A673 (cell line): ENCODE results near the gene PSMB10. TPM values are rescaled to one million over a fixed set of nuclear protein-coding genes. Genes with fewer than 3 reads are reported as not detected.

ENCODE experiments used
- BruUV-seq: library from RNA; stranded (reverse); fragments of 400-500 nt; replicated peaks from 2 replicates; lab custom pipeline; 2021; lab: Mats Ljungman, UMichigan
- CTCF ChIA-PET: fragments of 300-600 bp; sonication (Branson Sonifier 250); formaldehyde crosslinking; loops from one replicate; lab custom pipeline; 2022; ENCODE audit warnings: antibody characterized with exemption; lab: Charles Lee
- POLR2A ChIA-PET: fragments of 300-600 bp; sonication (Branson Sonifier 250); formaldehyde crosslinking; loops from one replicate; lab custom pipeline; 2022; ENCODE audit warnings: antibody characterized with exemption; ENCODE audit not compliant: low non-redundant PET; lab: Charles Lee
- DNase-seq: peaks from one replicate; pipeline ENCODE4 v3.0.0-alpha.2; 2015; ENCODE audit warnings: low spot score
- H3K27ac ChIP-seq: fragments of 200-600 bp; sonication (generic); 2 replicates; pipeline ENCODE4 v1.5.1; 2016; ENCODE audit warnings: mixed run types, low read depth, mild to moderate bottlenecking, mixed read lengths, antibody characterized with exemption, low read length; ENCODE audit not compliant: poor library complexity, severe bottlenecking
- H3K27me3 ChIP-seq: fragments of 200-600 bp; sonication (generic); replicated peaks from 2 replicates; pipeline ENCODE4 v1.6.1; 2017; ENCODE audit warnings: mixed run types, low read depth, mild to moderate bottlenecking, mixed read lengths, antibody characterized with exemption, low read length; ENCODE audit not compliant: insufficient read depth, poor library complexity
- H3K36me3 ChIP-seq: fragments of 200-600 bp; sonication (generic); 2 replicates; pipeline ENCODE4 v1.6.1; 2016; ENCODE audit warnings: mixed run types, mild to moderate bottlenecking, mixed read lengths, antibody characterized with exemption, low read length; ENCODE audit not compliant: insufficient read depth, poor library complexity, severe bottlenecking
- H3K4me1 ChIP-seq: fragments of 200-600 bp; sonication (generic); 2 replicates; pipeline ENCODE4 v1.6.1; 2017; ENCODE audit warnings: mixed run types, mild to moderate bottlenecking, mixed read lengths, antibody characterized with exemption, low read length; ENCODE audit not compliant: insufficient read depth, poor library complexity, severe bottlenecking
- H3K4me3 ChIP-seq: fragments of 200-600 bp; sonication (generic); 2 replicates; pipeline ENCODE4 v1.5.1; 2016; ENCODE audit warnings: low read depth, mixed run types, mild to moderate bottlenecking, mixed read lengths, low read length; ENCODE audit not compliant: poor library complexity, severe bottlenecking
- H3K9me3 ChIP-seq: fragments of 200-600 bp; sonication (generic); 2 replicates; pipeline ENCODE4 v1.6.1; 2016; ENCODE audit warnings: mixed run types, low read depth, mild to moderate bottlenecking, mixed read lengths, antibody characterized with exemption, low read length; ENCODE audit not compliant: poor library complexity, severe bottlenecking
- EZH2 ChIP-seq: fragments of 200-600 bp; sonication (generic); IDR thresholded peaks from 2 replicates; pipeline ENCODE4 v1.6.1; 2017; ENCODE audit warnings: borderline replicate concordance, low read depth, mild to moderate bottlenecking, mixed read lengths, antibody characterized with exemption, low read length; ENCODE audit not compliant: poor library complexity, severe bottlenecking
- intact Hi-C: fragments of 100-400 bp; cut with micrococcal nuclease; formaldehyde crosslinking; loops from one replicate; pipeline ENCODE4 v1.10.0; 2022; ENCODE audit not compliant: unreplicated experiment
- total RNA-seq: library from RNA; stranded (reverse); gene quantifications from 2 replicates; pipeline ENCODE4 v1.2.3, GENCODE V29; 2021
- TF ChIP-seq, protein P1 (sequence below): fragments of 300-800, 200-600 bp; sonication (generic); conservative IDR thresholded peaks from 2 replicates; pipeline ENCODE4 v1.5.1; 2017; ENCODE audit warnings: low read depth, mild to moderate bottlenecking, antibody characterized with exemption, low read length, moderate library complexity, mixed read lengths

The PSMB10 gene
- total RNA-seq, 1 experiment from 2014 or later = 21.6 TPM

DNA sequence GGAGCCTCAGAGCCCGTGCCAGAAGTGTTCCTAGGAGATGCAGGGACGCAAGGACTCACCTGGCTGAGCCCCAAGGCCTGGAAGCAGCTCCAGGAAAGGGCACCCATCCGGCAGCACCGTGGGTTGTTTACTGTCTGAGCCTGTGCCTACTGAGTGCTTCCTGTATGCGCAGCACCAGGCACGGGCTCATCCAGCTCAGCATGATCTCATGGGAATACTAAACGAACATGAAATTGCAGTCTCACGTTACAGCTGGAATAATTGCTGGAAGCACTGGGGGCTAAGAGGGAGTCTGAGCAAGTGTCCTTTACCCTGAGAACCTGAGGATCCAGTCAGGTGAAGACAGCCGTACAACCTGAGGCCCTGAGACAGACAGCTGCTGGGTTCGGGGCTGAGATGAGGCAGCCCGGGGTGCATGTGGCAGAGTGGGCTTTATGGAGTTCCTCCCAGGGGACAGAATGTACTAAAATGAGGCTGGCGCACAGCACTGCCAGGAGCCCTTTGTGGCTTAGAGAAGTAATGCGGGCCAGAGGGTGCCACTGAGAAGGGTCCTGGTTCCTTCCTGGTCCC is 10.4 kb downstream of the PSMB10 start:
- ChIA-PET POLR2A (no interaction called here), CTCF (interaction anchor here (0.6 to 3.3 kb wide), 3 partner anchors 9 to 404 kb away, joined by 7 to 15 read pairs (median 8); partner anchors contain the start of gene NRN1L)
- H3K4me3 ChIP-seq = no peak overlapping the region
- DNase-seq = peak; percentile 89
- intact Hi-C loops = loop anchor here (5.0 kb wide), 1 partner anchor 404 kb away; no protein-coding TSS in a partner anchor
- no peaks in the 10 kb centered on the region for H3K27me3 ChIP-seq
- H3K9me3 ChIP-seq = no peaks in the 10 kb centered on the region
- H3K36me3 ChIP-seq = peaks cover 12% of the 10 kb centered on the region
- no TSS peak for BruUV-seq
- TF ChIP-seq EZH2 = no peak
- TF ChIP-seq, protein P1, sequence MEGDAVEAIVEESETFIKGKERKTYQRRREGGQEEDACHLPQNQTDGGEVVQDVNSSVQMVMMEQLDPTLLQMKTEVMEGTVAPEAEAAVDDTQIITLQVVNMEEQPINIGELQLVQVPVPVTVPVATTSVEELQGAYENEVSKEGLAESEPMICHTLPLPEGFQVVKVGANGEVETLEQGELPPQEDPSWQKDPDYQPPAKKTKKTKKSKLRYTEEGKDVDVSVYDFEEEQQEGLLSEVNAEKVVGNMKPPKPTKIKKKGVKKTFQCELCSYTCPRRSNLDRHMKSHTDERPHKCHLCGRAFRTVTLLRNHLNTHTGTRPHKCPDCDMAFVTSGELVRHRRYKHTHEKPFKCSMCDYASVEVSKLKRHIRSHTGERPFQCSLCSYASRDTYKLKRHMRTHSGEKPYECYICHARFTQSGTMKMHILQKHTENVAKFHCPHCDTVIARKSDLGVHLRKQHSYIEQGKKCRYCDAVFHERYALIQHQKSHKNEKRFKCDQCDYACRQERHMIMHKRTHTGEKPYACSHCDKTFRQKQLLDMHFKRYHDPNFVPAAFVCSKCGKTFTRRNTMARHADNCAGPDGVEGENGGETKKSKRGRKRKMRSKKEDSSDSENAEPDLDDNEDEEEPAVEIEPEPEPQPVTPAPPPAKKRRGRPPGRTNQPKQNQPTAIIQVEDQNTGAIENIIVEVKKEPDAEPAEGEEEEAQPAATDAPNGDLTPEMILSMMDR = peak; percentile 29; the same call in 1 of the 2 replicates
- H3K27ac ChIP-seq = peak overlapping the region; percentile 63
- H3K4me1 ChIP-seq = peaks cover 22% of the 10 kb centered on the region

DNA sequence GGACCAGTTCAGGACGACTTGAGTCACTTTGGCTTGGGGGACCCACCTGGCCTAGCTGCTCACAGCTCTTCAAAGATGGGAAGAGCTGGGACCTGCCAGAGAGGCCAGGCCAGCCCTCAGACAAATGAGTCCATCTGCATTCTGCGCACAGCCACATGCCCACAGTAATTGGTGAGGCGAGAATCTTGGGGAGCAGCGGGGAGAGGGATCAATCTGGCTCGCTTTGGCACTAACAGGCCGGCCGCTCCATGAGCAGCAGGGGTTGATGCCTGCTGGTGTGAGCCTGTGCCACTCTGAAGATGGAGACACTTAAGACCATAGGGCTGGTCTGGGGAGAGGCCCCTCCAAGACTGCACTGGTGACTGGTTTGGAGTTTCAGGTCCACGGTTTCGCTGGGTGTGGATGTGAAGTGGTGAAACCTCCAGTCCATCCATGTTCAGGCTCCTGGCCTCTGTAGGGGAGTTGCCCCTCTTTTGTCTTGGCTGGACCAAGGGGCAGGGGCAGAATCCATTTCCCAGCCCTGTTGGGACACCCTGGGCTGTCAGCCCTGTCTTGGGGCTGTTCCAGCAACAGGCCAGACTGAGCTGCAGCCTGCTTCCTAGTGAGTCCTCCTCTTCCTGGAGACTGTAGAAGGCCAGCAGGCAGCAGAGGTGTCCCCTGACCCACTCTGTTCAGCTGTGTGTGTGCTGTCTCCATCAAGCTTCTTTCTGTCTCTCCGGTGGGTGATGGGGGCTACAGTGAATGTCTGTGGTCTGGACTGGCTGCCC is 12.3 kb downstream of the PSMB10 start:
- no peak overlapping the region for H3K4me3 ChIP-seq
- ChIA-PET CTCF (interaction anchor here (0.6 to 1.2 kb wide), 2 partner anchors 40 to 41 kb away, joined by 3 read pairs; partner anchors contain the start of gene NRN1L), POLR2A (interaction anchor here (0.6 kb wide), 1 partner anchor 32 kb away, joined by 3 read pairs; no protein-coding TSS in a partner anchor)
- H3K27ac ChIP-seq = no peak overlapping the region
- no peak for DNase-seq
- H3K9me3 ChIP-seq = no peaks in the 10 kb centered on the region
- TF ChIP-seq EZH2 = no peak
- TF ChIP-seq, protein P1 = no peak
- H3K36me3 ChIP-seq = peaks cover 11% of the 10 kb centered on the region
- intact Hi-C loops = no loop called here
- no TSS peak for BruUV-seq
- no peaks in the 10 kb centered on the region for H3K27me3 ChIP-seq
- peaks cover 22% of the 10 kb centered on the region for H3K4me1 ChIP-seq

DNA sequence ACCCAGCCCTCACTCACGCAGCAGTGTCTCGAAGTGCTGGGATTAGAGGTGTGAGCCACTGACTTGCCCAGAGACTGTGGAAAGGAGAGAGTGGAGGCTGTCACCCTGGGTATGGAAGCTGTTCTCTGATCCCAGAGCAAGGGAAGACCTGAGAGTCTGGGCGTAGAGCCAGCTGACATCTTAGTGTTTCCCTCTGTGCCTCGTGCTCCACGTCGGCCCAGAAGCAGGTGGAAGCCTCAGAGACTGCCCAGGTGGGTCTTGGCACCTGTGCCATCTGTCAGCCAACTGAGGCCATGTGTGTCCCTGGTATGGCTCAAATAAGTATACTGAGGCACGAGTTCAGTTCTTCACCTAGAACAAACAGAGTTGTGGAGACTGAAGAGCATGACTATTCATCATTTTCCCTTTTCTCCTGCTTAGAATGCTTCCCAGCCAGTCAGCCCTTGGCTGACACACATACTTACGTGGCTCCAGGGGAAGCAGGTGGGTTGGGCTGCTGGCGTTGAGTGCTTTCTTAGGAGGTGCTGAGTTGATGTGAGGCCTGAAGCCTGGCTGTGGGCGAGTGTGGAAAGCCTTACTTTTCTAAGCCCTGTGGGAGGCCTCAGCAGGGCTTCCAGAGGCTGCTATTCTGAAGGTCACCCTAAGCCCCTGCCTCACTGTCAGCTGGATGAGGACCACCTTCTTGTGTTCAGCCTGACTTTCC is 13.1 kb downstream of the PSMB10 start:
- peaks cover 10% of the 10 kb centered on the region for H3K36me3 ChIP-seq
- no TSS peak for BruUV-seq
- no peak overlapping the region for H3K27ac ChIP-seq
- H3K27me3 ChIP-seq = no peaks in the 10 kb centered on the region
- TF ChIP-seq EZH2 = no peak
- TF ChIP-seq, protein P1 = no peak
- H3K4me1 ChIP-seq = peaks cover 22% of the 10 kb centered on the region
- no peak overlapping the region for H3K4me3 ChIP-seq
- DNase-seq = no peak
- intact Hi-C loops = no loop called here
- H3K9me3 ChIP-seq = no peaks in the 10 kb centered on the region
- CTCF ChIA-PET = interaction anchor here (1.2 kb wide), 1 partner anchor 39 kb away, joined by 3 read pairs; the partner anchor contains the start of gene NRN1L
- POLR2A ChIA-PET = no interaction called here
